ENCODE measurements around the gene PPP2R3A. TPM values are rescaled to one million over a fixed set of nuclear protein-coding genes. Genes with fewer than 3 reads are reported as not detected.

PPP2R3A gene
- total and polyA plus RNA-seq, 2 donors (not counting 3 experiments of a cell fraction or from before 2014, with no cell fraction given), result 3.3 to 14.6 TPM

DNA sequence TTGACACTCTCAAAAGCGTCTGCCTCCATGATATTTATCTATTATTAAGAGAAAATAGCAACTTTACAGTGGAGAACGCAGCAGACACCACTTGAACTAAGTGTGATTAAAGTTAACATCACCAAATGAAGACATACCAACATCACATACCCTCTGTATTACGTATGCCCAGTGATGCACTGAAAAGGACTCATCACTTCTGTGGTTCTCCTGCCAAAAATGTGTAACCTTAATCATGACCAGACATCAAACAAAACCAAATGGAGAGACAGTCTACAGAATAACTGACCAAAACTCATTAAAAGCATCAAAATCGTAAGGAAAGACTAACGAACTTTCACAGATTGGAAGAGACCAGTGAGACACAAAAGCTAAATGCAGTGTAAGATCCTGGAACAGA, 103.2 kb downstream of the PPP2R3A start:
- no TSS peak for BruUV-seq (replicated peaks)
- dilution Hi-C loops (cut with MboI; ENCODE audit: extremely low pct_ligation_motif_present, low sequenced_read_pairs), result no loop called here
- ChIA-PET POLR2A (no interaction called here), CTCF (interaction anchor here (5.7 kb wide), 1 partner anchor 684 kb away, joined by 62 read pairs; the partner anchor contains the start of gene STAG1)
- Histone ChIP-seq H3K9me1 (replicated peaks; ENCODE audit: control insufficient read depth, extremely low read depth, insufficient read depth, low read length) (no peaks in the 10 kb centered on the region), H3K4me2 (ENCODE audit: insufficient read depth, low read length) (no peak overlapping the region), H2AFZ (ENCODE audit: low read depth, low read length) (no peak overlapping the region), H3K4me3 (replicated peaks in 1 of 3; ENCODE audit: insufficient read depth in 1 of 3, low read depth in 1 of 3, low read length in 3 of 3) (no peak overlapping the region), H3K36me3 (ENCODE audit: control insufficient read depth in 2 of 2, extremely low read depth in 1 of 2, insufficient read depth in 2 of 2, low read length in 2 of 2) (no peaks in the 10 kb centered on the region), H3K4me1 (ENCODE audit: control insufficient read depth, extremely low read depth, insufficient read depth, low read length) (peaks cover 2% of the 10 kb centered on the region), H4K20me1 (replicated peaks; ENCODE audit: control insufficient read depth, extremely low read depth, insufficient read depth, low read length) (no peaks in the 10 kb centered on the region), H3K9me3 (replicated peaks; ENCODE audit: control insufficient read depth, insufficient read depth, low read length) (no peaks in the 10 kb centered on the region), H3K79me2 (ENCODE audit: control insufficient read depth, insufficient read depth, low read length) (no peaks in the 10 kb centered on the region), H3K27me3 (ENCODE audit: control insufficient read depth in 2 of 2, insufficient read depth in 2 of 2, low read length in 2 of 2) (no peaks in the 10 kb centered on the region), H3K27ac (ENCODE audit: insufficient read depth, low read depth, low read length) (no peak overlapping the region), H3K9ac (replicated peaks; ENCODE audit: extremely low read depth, insufficient read depth, low read length) (no peak overlapping the region)
- intact Hi-C loops (cut with micrococcal nuclease), result no loop called here
- TF ChIP-seq POLR2AphosphoS5 (IDR thresholded peaks at IDR 0.05; ENCODE audit: insufficient read depth, low read depth, low read length), result no peak
- TF ChIP-seq MAX (IDR thresholded peaks at IDR 0.05; ENCODE audit: insufficient read depth, insufficient read length), result no peak
- TF ChIP-seq POLR2A (IDR thresholded peaks at IDR 0.05; ENCODE audit: low read depth, low read length), result no peak
- TF ChIP-seq CTCF (IDR thresholded peaks at IDR 0.05; ENCODE audit: extremely low read depth in 1 of 2, insufficient read depth in 1 of 2, low read depth in 1 of 2, low read length in 2 of 2), result no peak
- no peak for TF ChIP-seq FOS (IDR thresholded peaks at IDR 0.05; ENCODE audit: borderline replicate concordance, insufficient read depth, low read length)
- no peak for TF ChIP-seq MYC (IDR thresholded peaks at IDR 0.05; ENCODE audit: low read depth, low read length)
- DNase-seq (ENCODE audit: low read depth, low spot score) (no peak), FAIRE-seq (no peak)

Measured in endothelial cell of umbilical vein (primary cell).